Medulla oblongata (tissue), 1 donor: Measurements from ENCODE around the gene UBA3.

ENCODE experiments used
- DNase-seq: peaks from one replicate; pipeline ENCODE4 v3.0.0-alpha.2; 2015; ENCODE audit errors: extremely low spot score

UBA3 gene

GRCh38 chr3:69066121-69066520, 14.0 kb downstream of the UBA3 start:
- DNase-seq, result no peak

GRCh38 chr3:69065318-69065964, 14.7 kb downstream of the UBA3 start:
- DNase-seq, result no peak

GRCh38 chr3:69063636-69064035, 16.5 kb downstream of the UBA3 start:
- no peak for DNase-seq

- DNase-seq, result no peak
These were observed 20.5 kb downstream of the UBA3 start for GRCh38 chr3:69059688-69060087.

GRCh38 chr3:69058947-69059224, 21.3 kb downstream of the UBA3 start:
- DNase-seq, result no peak

GRCh38 chr3:69058180-69058946, 21.8 kb downstream of the UBA3 start:
- DNase-seq, result peak; percentile 50

- no peak for DNase-seq
These were observed 27.7 kb downstream of the UBA3 start for GRCh38 chr3:69052472-69052898.

GRCh38 chr3:69051756-69052471, 28.3 kb downstream of the UBA3 start, which contains the start of gene TMF1:
Gene TMF1, minus strand, starts transcription at chr3:69052333. Its CDS starts 247 bp downstream, at chr3:69052086.
- peak; percentile 98 for DNase-seq

- DNase-seq, result no peak
These were observed 31.2 kb downstream of the UBA3 start for GRCh38 chr3:69048990-69049389.

GRCh38 chr3:69044608-69045007, 35.6 kb downstream of the UBA3 start:
- DNase-seq, result no peak

- DNase-seq, result peak; percentile 41
These were observed 46.7 kb downstream of the UBA3 start for GRCh38 chr3:69033470-69033869.

GRCh38 chr3:69032737-69033136, 47.4 kb downstream of the UBA3 start:
- DNase-seq, result no peak

- no peak for DNase-seq
These were observed 48.0 kb downstream of the UBA3 start for GRCh38 chr3:69032142-69032541.

GRCh38 chr3:69031635-69032034, 48.5 kb downstream of the UBA3 start:
- no peak for DNase-seq

- no peak for DNase-seq
These were observed 59.3 kb downstream of the UBA3 start for GRCh38 chr3:69020857-69021256.

- DNase-seq, result no peak
These were observed 59.7 kb downstream of the UBA3 start for GRCh38 chr3:69020424-69020823.

- no peak for DNase-seq
These were observed 63.3 kb downstream of the UBA3 start for GRCh38 chr3:69016901-69017300.

- no peak for DNase-seq
These were observed 64.1 kb downstream of the UBA3 start for GRCh38 chr3:69016102-69016501.

- DNase-seq, result no peak
These were observed 66.1 kb downstream of the UBA3 start for GRCh38 chr3:69014022-69014580.

- DNase-seq, result peak; percentile 84
These were observed 66.7 kb downstream of the UBA3 start, which contains the start of gene EOGT for GRCh38 chr3:69013253-69014021. Gene EOGT, minus strand, starts transcription at chr3:69013684. Its CDS starts 3,838 bp downstream, at chr3:69009846.

GRCh38 chr3:69012800-69013252, 67.3 kb downstream of the UBA3 start:
- DNase-seq, result peak; percentile 38
